ENCODE results near the gene CCP110. TPM values are rescaled to one million over a fixed set of nuclear protein-coding genes. Genes with fewer than 3 reads are reported as not detected.

The CCP110 gene
- total RNA-seq, 1 donor from 2014 or later: 35.2 TPM

DNA sequence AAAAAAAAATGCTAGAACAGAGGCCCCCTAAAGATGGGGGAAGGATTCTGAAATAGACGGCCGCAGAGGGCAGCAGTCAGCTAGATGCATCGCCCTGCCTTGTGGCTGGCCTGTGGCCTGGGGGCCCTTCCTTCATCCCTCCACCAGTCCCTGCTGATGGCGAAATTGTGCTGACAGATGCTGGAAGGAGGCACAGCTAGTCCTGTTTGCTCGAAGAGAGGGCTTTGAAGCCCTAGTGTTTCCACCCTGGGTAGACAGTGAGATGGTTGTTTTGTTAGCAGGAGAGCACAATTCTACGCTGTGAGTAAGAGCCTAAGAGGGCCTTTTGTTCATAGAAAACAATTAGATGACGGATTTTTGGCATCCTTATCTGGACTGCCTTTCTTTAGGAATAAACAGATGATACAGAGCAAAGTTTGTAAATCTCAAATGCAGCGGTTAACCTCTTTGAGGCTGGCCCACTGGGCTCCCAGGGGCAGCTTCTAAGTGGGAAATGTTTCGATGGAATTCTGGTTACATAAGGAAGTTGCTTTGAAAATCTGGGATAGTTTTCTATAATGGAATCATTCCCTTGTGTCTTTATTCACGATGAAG, 54.7 kb downstream of the CCP110 start:
- peak; percentile 8 for DNase-seq (ENCODE audit: low read depth, low spot score)
- Mint-ChIP-seq H3K4me3 (no peak overlapping the region), H3K4me1 (peaks cover 14% of the 10 kb centered on the region), H3K27ac (ENCODE audit: unreplicated experiment) (peak overlapping the region; percentile 58), H3K27me3 (ENCODE audit: low read depth) (no peaks in the 10 kb centered on the region), H3K9me3 (peaks cover 6% of the 10 kb centered on the region), H3K36me3 (ENCODE audit: low read depth) (peaks cover 40% of the 10 kb centered on the region)
- TF ChIP-seq CTCF (conservative IDR thresholded peaks at IDR 0.05): no peak

DNA sequence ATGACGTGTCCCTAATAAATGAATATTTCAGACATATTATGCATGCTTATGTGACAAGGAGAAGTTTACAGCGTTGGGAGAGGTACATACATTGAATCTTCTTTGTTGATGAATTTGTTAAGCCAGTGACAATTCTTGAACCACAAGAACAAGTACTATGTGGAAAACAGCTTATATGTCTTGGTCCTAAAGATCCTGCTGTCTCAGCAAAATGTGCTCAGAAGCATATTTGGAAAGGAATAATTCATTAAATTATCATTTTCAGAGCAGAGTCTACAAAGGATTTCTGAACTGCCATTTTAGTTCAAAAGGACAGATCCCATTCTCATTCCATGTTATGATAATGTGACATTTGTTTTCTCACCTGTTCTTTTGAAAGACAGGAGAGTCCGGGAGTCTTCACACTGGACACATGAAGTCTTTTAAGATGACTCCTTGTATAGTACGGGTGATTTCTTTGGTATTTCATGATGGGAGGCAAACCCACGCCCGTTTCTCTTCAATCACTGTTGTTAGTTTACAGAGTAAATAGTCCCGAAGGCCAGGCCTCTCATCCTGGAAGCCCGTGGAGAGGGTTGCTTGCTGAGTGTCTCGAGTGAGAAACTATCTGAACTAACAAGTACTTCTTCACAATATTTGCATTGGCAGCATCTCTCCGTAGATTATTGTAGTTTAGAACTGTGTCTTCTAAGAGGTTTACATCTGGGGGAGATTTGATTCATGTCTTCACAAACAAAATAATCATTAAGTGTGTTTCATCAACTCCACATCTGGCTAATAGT, 58.5 kb downstream of the CCP110 start:
- no peaks in the 10 kb centered on the region for H3K27me3 Mint-ChIP-seq (ENCODE audit: low read depth)
- DNase-seq (ENCODE audit: low read depth, low spot score): no peak
- H3K9me3 Mint-ChIP-seq: peaks cover 6% of the 10 kb centered on the region
- TF ChIP-seq CTCF (conservative IDR thresholded peaks at IDR 0.05): no peak
- H3K27ac Mint-ChIP-seq (ENCODE audit: unreplicated experiment): no peak overlapping the region
- peaks cover 37% of the 10 kb centered on the region for H3K36me3 Mint-ChIP-seq (ENCODE audit: low read depth)
- H3K4me3 Mint-ChIP-seq: no peak overlapping the region
- H3K4me1 Mint-ChIP-seq: peaks cover 10% of the 10 kb centered on the region

DNA sequence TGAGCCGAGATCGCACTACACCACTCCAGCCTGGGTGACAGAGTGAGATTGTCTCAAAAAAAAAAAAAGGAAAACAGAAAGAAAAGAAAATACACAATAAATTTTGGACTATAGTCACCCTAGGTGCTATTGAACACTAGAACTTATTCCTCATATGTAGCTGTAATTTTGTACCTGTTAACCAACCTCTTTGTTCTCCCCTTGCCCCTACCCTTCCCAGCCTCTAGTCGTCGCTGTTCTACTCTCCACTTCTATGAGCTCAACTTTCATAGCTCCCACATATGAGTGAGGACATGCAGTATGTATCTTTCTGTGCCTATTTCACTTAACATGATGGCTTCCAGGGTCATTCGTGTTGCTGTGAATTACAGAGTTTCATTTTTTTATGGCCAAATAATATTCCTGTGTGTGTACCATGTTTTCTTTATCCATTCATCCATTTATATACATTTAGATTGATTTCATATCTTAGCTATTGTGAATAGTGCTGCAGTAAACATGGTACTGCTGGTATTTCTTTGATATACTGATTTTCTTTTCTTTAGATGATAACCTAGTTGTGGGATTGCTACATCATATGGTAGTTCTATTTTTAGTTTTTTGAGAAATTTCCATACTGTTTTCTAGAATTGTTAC, 60.0 kb downstream of the CCP110 start:
- Mint-ChIP-seq H3K27me3 (ENCODE audit: low read depth) (no peaks in the 10 kb centered on the region), H3K4me3 (no peak overlapping the region), H3K4me1 (peaks cover 4% of the 10 kb centered on the region), H3K9me3 (peaks cover 6% of the 10 kb centered on the region), H3K36me3 (ENCODE audit: low read depth) (peaks cover 32% of the 10 kb centered on the region), H3K27ac (ENCODE audit: unreplicated experiment) (no peak overlapping the region)
- DNase-seq (ENCODE audit: low read depth, low spot score): peak; percentile 24
- peak; percentile 85 for TF ChIP-seq CTCF (conservative IDR thresholded peaks at IDR 0.05)

DNA sequence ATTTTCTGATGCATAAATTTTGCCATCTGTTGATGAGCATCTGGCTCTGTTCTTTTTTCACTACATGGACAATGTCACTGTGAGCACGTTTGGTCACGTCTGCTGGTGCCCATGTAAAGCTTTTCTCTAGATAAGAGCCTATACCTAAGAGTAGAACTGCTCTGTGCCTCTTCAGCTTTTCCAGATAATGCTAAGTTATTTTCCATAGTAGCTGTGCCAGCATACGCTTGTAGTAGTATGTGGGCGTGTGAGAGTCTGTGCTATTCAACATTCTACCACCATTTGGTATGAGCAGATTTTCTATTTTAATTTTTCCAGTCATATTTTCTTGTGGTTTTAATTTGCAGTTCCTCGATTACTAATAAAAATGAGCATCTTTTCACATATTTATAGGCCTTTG, 64.9 kb downstream of the CCP110 start:
- Mint-ChIP-seq H3K9me3 (no peaks in the 10 kb centered on the region), H3K27ac (ENCODE audit: unreplicated experiment) (no peak overlapping the region), H3K4me1 (no peaks in the 10 kb centered on the region), H3K36me3 (ENCODE audit: low read depth) (peaks cover 6% of the 10 kb centered on the region), H3K4me3 (no peak overlapping the region), H3K27me3 (ENCODE audit: low read depth) (no peaks in the 10 kb centered on the region)
- DNase-seq (ENCODE audit: low read depth, low spot score): no peak
- no peak for TF ChIP-seq CTCF (conservative IDR thresholded peaks at IDR 0.05)

DNA sequence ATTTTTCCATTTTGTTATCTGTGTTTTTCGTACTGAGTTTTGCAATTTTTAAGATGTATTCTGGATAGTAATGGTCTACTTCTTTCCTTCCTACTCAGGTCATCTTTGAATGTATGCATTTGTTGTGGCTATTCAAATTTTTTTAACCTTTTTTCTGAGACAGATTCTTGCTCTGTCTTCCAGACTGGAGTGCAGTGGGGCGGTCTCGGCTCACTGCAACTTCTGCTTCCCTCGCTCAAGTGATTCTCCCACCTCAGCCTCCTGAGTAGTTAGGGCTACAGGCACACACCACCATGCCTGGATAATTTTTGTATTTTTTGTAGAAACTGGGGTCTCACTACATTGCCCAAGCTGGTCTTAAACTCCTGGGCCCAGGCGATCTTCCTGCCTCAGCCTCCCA, 65.4 kb downstream of the CCP110 start:
- H3K9me3 Mint-ChIP-seq: no peaks in the 10 kb centered on the region
- TF ChIP-seq CTCF (conservative IDR thresholded peaks at IDR 0.05): no peak
- no peak overlapping the region for H3K27ac Mint-ChIP-seq (ENCODE audit: unreplicated experiment)
- no peak for DNase-seq (ENCODE audit: low read depth, low spot score)
- no peaks in the 10 kb centered on the region for H3K27me3 Mint-ChIP-seq (ENCODE audit: low read depth)
- no peak overlapping the region for H3K4me3 Mint-ChIP-seq
- peaks cover 3% of the 10 kb centered on the region for H3K36me3 Mint-ChIP-seq (ENCODE audit: low read depth)
- H3K4me1 Mint-ChIP-seq: no peaks in the 10 kb centered on the region

All from neural crest cell (in vitro differentiated cells).